Astrocyte (in vitro differentiated cells and primary cell): ENCODE data around the gene CLSTN3. TPM values are rescaled to one million over a fixed set of nuclear protein-coding genes. Genes with fewer than 3 reads are reported as not detected.

ENCODE experiments used
- DNase-seq: peaks from one replicate; pipeline ENCODE4 v3.0.0-alpha.2; 2010; ENCODE audit warnings: low read depth
- FAIRE-seq: peaks from 2 replicates; lab custom pipeline; 2011; peaks lifted over from hg19 to GRCh38; lab: Jason Lieb, UNC
- H2AFZ ChIP-seq: 2 replicates; pipeline ENCODE4 v1.6.0; 2012; ENCODE audit warnings: low read depth, low read length, inconsistent platforms
- H3K27ac ChIP-seq: 2 replicates; pipeline ENCODE4 v1.5.1; 2011; ENCODE audit warnings: low read depth, low read length, inconsistent platforms
- H3K27me3 ChIP-seq: 2 replicates; pipeline ENCODE4 v1.6.0; 2011; ENCODE audit warnings: low read length, inconsistent platforms; ENCODE audit not compliant: insufficient read depth
- H3K36me3 ChIP-seq: 2 replicates; pipeline ENCODE4 v1.5.1; 2011; ENCODE audit warnings: low read length, inconsistent platforms; ENCODE audit not compliant: insufficient read depth
- H3K4me1 ChIP-seq: 2 replicates; pipeline ENCODE4 v1.5.1; 2011; ENCODE audit warnings: low read length, inconsistent platforms; ENCODE audit not compliant: insufficient read depth
- H3K4me2 ChIP-seq: 2 replicates; pipeline ENCODE4 v1.6.0; 2012; ENCODE audit warnings: low read length, inconsistent platforms
- H3K4me3 ChIP-seq: 2 replicates; pipeline ENCODE4 v1.5.1; 2011; ENCODE audit warnings: low read depth, mild to moderate bottlenecking, low read length, inconsistent platforms; ENCODE audit not compliant: insufficient read depth
- H3K79me2 ChIP-seq: 2 replicates; pipeline ENCODE4 v1.6.0; 2012; ENCODE audit warnings: mild to moderate bottlenecking, low read length, inconsistent platforms; ENCODE audit not compliant: insufficient read depth
- H3K9ac ChIP-seq: 2 replicates; pipeline ENCODE4 v1.6.0; 2012; ENCODE audit warnings: mild to moderate bottlenecking, low read length, inconsistent platforms
- H3K9me3 ChIP-seq: 2 replicates; pipeline ENCODE4 v1.5.1; 2012; ENCODE audit warnings: low read depth, mild to moderate bottlenecking, low read length, inconsistent platforms; ENCODE audit not compliant: insufficient read depth
- H4K20me1 ChIP-seq: 2 replicates; pipeline ENCODE4 v1.6.0; 2012; ENCODE audit warnings: low read length, inconsistent platforms; ENCODE audit not compliant: insufficient read depth
- H3K27ac Mint-ChIP-seq: one replicate; pipeline ENCODE4 v1.8.0; 2021; ENCODE audit warnings: mild to moderate bottlenecking, mixed read lengths; ENCODE audit not compliant: unreplicated experiment
- H3K27me3 Mint-ChIP-seq: one replicate; pipeline ENCODE4 v1.8.0; 2021; ENCODE audit warnings: low read depth, mixed read lengths; ENCODE audit not compliant: unreplicated experiment
- H3K36me3 Mint-ChIP-seq: one replicate; pipeline ENCODE4 v1.8.0; 2021; ENCODE audit warnings: low read depth, mixed read lengths; ENCODE audit not compliant: unreplicated experiment
- H3K4me1 Mint-ChIP-seq: one replicate; pipeline ENCODE4 v1.8.0; 2021; ENCODE audit warnings: low read depth, mixed read lengths; ENCODE audit not compliant: unreplicated experiment
- H3K4me3 Mint-ChIP-seq: one replicate; pipeline ENCODE4 v1.8.0; 2021; ENCODE audit warnings: mild to moderate bottlenecking, moderate library complexity, mixed read lengths; ENCODE audit not compliant: unreplicated experiment
- H3K9me3 Mint-ChIP-seq: one replicate; pipeline ENCODE4 v1.8.0; 2021; ENCODE audit warnings: mild to moderate bottlenecking, mixed read lengths; ENCODE audit not compliant: unreplicated experiment
- CTCF ChIP-seq: IDR thresholded peaks from 2 replicates; pipeline ENCODE4 v1.5.1; 2011; ENCODE audit warnings: low read depth, mild to moderate bottlenecking, inconsistent platforms, low read length, moderate library complexity; ENCODE audit not compliant: insufficient read depth
- EZH2 ChIP-seq: IDR thresholded peaks from 2 replicates; pipeline ENCODE4 v1.6.1; 2012; ENCODE audit warnings: mild to moderate bottlenecking, low read length, inconsistent platforms; ENCODE audit not compliant: insufficient read depth
- total RNA-seq: library from RNA; stranded (reverse); gene quantifications from 2 replicates; pipeline ENCODE4 v1.2.1, GENCODE V29; 2021

CLSTN3 gene
- total RNA-seq, 1 donor from 2014 or later: 29.6 TPM

- Histone ChIP-seq H3K27ac (no peak overlapping the region), H4K20me1 (peaks cover 5% of the 10 kb centered on the region), H3K9ac (no peak overlapping the region), H2AFZ (no peak overlapping the region), H3K4me3 (no peak overlapping the region), H3K4me2 (no peak overlapping the region), H3K4me1 (no peaks in the 10 kb centered on the region), H3K27me3 (no peaks in the 10 kb centered on the region), H3K36me3 (no peaks in the 10 kb centered on the region), H3K79me2 (peaks cover 3% of the 10 kb centered on the region), H3K9me3 (no peaks in the 10 kb centered on the region)
- no peak for FAIRE-seq
- no peaks in the 10 kb centered on the region for H3K4me1 Mint-ChIP-seq
- no peak overlapping the region for H3K27ac Mint-ChIP-seq
- TF ChIP-seq CTCF: no peak
- no peak for TF ChIP-seq EZH2
- no peak for DNase-seq
- H3K4me3 Mint-ChIP-seq: no peak overlapping the region
- peaks cover 23% of the 10 kb centered on the region for H3K36me3 Mint-ChIP-seq
- H3K9me3 Mint-ChIP-seq: peaks cover 7% of the 10 kb centered on the region
- peaks cover 4% of the 10 kb centered on the region for H3K27me3 Mint-ChIP-seq
Measured at GRCh38 chr12:7101694-7102131, 28.5 kb upstream of the CLSTN3 start.

GRCh38 chr12:7102582-7102981 lies 27.6 kb upstream of the CLSTN3 start:
- Histone ChIP-seq H3K4me3 (no peak overlapping the region), H4K20me1 (peaks cover 5% of the 10 kb centered on the region), H3K27me3 (no peaks in the 10 kb centered on the region), H2AFZ (no peak overlapping the region), H3K27ac (no peak overlapping the region), H3K9ac (no peak overlapping the region), H3K9me3 (no peaks in the 10 kb centered on the region), H3K79me2 (peaks cover 3% of the 10 kb centered on the region), H3K4me2 (no peak overlapping the region), H3K4me1 (no peaks in the 10 kb centered on the region), H3K36me3 (no peaks in the 10 kb centered on the region)
- no peak for TF ChIP-seq CTCF
- TF ChIP-seq EZH2: no peak
- Mint-ChIP-seq H3K4me1 (no peaks in the 10 kb centered on the region), H3K27me3 (peaks cover 4% of the 10 kb centered on the region), H3K4me3 (no peak overlapping the region), H3K36me3 (peaks cover 20% of the 10 kb centered on the region), H3K9me3 (peaks cover 7% of the 10 kb centered on the region), H3K27ac (no peak overlapping the region)
- FAIRE-seq (no peak), DNase-seq (no peak)

- Histone ChIP-seq H3K36me3 (no peaks in the 10 kb centered on the region), H3K4me1 (peaks cover 6% of the 10 kb centered on the region), H2AFZ (no peak overlapping the region), H3K9ac (no peak overlapping the region), H3K79me2 (peaks cover 3% of the 10 kb centered on the region), H3K27ac (no peak overlapping the region), H3K9me3 (no peaks in the 10 kb centered on the region), H3K4me2 (no peak overlapping the region), H4K20me1 (peaks cover 5% of the 10 kb centered on the region), H3K4me3 (no peak overlapping the region), H3K27me3 (no peaks in the 10 kb centered on the region)
- Mint-ChIP-seq H3K36me3 (peaks cover 13% of the 10 kb centered on the region), H3K9me3 (peaks cover 7% of the 10 kb centered on the region), H3K4me1 (peaks cover 2% of the 10 kb centered on the region), H3K27ac (no peak overlapping the region), H3K4me3 (no peak overlapping the region), H3K27me3 (peaks cover 4% of the 10 kb centered on the region)
- FAIRE-seq (no peak), DNase-seq (no peak)
- TF ChIP-seq CTCF (no peak), EZH2 (no peak)
Measured at GRCh38 chr12:7103837-7104584, 26.2 kb upstream of the CLSTN3 start.
